Measurements from ENCODE around the gene TRAM2. TPM values are rescaled to one million over a fixed set of nuclear protein-coding genes. Genes with fewer than 3 reads are reported as not detected.

The TRAM2 gene
- total and polyA plus RNA-seq, 4 donors = 7.3 to 20.3 (median 13.0) TPM

DNA sequence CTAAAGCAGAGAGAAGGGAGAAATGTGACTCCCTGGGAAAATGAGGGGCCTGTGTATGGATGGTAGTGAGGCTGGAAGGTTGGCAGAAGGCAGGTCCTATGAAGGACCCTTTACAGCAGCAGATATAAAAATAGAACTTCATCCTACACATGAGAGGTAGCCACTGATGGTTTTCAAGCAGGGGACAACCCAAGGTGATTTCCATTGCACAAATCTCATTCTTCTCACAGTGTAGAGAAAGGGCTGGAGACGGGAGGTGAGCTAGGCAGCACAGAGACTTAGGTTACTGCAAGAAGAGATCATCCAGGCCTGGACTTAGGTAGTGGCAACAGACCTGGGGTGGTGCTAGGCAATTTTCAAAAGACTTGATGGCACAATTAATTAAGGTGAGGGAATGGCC, 30.7 kb downstream of the TRAM2 start:
- WGBS = 98% methylated on average over 1 of the region's 1 CpG

More for the DNA sequence above, 30.7 kb downstream of the TRAM2 start:
- peaks cover 24 to 71% (median 55%) of the 10 kb centered on the region in 4 donors for H3K4me1 ChIP-seq (ENCODE audit: control insufficient read depth in 4 of 4, insufficient read depth in 4 of 4, low read length in 3 of 4)
- no peaks in the 10 kb centered on the region for H3K36me3 ChIP-seq (ENCODE audit: control insufficient read depth in 4 of 4, insufficient read depth in 3 of 4, low read depth in 1 of 4, low read length in 3 of 4)
- no peaks in the 10 kb centered on the region for H3K27me3 ChIP-seq (ENCODE audit: control insufficient read depth in 4 of 4, insufficient read depth in 4 of 4, low read length in 3 of 4)
- TF ChIP-seq FOXA2 (IDR thresholded peaks at IDR 0.05) = no peak
- TF ChIP-seq, protein P1, sequence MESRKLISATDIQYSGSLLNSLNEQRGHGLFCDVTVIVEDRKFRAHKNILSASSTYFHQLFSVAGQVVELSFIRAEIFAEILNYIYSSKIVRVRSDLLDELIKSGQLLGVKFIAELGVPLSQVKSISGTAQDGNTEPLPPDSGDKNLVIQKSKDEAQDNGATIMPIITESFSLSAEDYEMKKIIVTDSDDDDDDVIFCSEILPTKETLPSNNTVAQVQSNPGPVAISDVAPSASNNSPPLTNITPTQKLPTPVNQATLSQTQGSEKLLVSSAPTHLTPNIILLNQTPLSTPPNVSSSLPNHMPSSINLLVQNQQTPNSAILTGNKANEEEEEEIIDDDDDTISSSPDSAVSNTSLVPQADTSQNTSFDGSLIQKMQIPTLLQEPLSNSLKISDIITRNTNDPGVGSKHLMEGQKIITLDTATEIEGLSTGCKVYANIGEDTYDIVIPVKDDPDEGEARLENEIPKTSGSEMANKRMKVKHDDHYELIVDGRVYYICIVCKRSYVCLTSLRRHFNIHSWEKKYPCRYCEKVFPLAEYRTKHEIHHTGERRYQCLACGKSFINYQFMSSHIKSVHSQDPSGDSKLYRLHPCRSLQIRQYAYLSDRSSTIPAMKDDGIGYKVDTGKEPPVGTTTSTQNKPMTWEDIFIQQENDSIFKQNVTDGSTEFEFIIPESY (IDR thresholded peaks at IDR 0.05) = no peak
- no peak for TF ChIP-seq GABPA (IDR thresholded peaks at IDR 0.05 in 1 of 2, conservative IDR thresholded peaks at IDR 0.05 in 1 of 2)
- no peak for TF ChIP-seq YY1 (IDR thresholded peaks at IDR 0.05)
- no peak for TF ChIP-seq HNF4G (IDR thresholded peaks at IDR 0.05)
- TF ChIP-seq TAF1 (conservative IDR thresholded peaks at IDR 0.05) = no peak
- no peak for TF ChIP-seq RXRA (IDR thresholded peaks at IDR 0.05)
- no peak for TF ChIP-seq SP1 (IDR thresholded peaks at IDR 0.05)
- TF ChIP-seq HNF4A (conservative IDR thresholded peaks at IDR 0.05) = no peak
- TF ChIP-seq RAD21 (IDR thresholded peaks at IDR 0.05) = no peak
- TF ChIP-seq JUND (IDR thresholded peaks at IDR 0.05) = no peak
- TF ChIP-seq NR2F2 (IDR thresholded peaks at IDR 0.05) = no peak
- TF ChIP-seq MAX (IDR thresholded peaks at IDR 0.05) = no peak
- TF ChIP-seq ATF3 (IDR thresholded peaks at IDR 0.05) = no peak
- TF ChIP-seq EGR1 (IDR thresholded peaks at IDR 0.05; ENCODE audit: low read depth in 2 of 2) = no peak
- no peak for TF ChIP-seq FOXA1 (IDR thresholded peaks at IDR 0.05)
- TF ChIP-seq REST (IDR thresholded peaks at IDR 0.05) = no peak
- TF ChIP-seq, protein P2, sequence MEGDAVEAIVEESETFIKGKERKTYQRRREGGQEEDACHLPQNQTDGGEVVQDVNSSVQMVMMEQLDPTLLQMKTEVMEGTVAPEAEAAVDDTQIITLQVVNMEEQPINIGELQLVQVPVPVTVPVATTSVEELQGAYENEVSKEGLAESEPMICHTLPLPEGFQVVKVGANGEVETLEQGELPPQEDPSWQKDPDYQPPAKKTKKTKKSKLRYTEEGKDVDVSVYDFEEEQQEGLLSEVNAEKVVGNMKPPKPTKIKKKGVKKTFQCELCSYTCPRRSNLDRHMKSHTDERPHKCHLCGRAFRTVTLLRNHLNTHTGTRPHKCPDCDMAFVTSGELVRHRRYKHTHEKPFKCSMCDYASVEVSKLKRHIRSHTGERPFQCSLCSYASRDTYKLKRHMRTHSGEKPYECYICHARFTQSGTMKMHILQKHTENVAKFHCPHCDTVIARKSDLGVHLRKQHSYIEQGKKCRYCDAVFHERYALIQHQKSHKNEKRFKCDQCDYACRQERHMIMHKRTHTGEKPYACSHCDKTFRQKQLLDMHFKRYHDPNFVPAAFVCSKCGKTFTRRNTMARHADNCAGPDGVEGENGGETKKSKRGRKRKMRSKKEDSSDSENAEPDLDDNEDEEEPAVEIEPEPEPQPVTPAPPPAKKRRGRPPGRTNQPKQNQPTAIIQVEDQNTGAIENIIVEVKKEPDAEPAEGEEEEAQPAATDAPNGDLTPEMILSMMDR (IDR thresholded peaks at IDR 0.05; ENCODE audit: low read depth, low read length, missing input control) = no peak
- H3K9me3 ChIP-seq (ENCODE audit: control insufficient read depth in 4 of 4, low read length in 3 of 4) = no peaks in the 10 kb centered on the region
- no peak overlapping the region for H3K4me3 ChIP-seq (ENCODE audit: low read depth in 1 of 3, low read length in 3 of 3)
- no peak overlapping the region for H3K27ac ChIP-seq (ENCODE audit: low read depth in 1 of 2, low read length in 2 of 2)
- no peak overlapping the region for H3K9ac ChIP-seq (ENCODE audit: low read depth in 1 of 2, low read length in 2 of 2)
- DNase-seq (ENCODE audit: low spot score) = no peak

Data from liver (tissue), 9 donors.